GM18861 (cell line): ENCODE results near the gene LEF1.
A peak's percentile ranks its signal among the peaks of the same experiment; 100 is the strongest.
"Not testable (repeated sequence)": the region's sequence is repeated elsewhere in the genome, so short reads cannot be mapped to it uniquely, and the experiment has no call there.

ENCODE experiments used
- ATAC-seq: cut with Tn5 transposase; IDR thresholded peaks from one replicate; pipeline ENCODE4 v1.9.1; 2021; ENCODE audit not compliant: unreplicated experiment

The LEF1 gene

DNA sequence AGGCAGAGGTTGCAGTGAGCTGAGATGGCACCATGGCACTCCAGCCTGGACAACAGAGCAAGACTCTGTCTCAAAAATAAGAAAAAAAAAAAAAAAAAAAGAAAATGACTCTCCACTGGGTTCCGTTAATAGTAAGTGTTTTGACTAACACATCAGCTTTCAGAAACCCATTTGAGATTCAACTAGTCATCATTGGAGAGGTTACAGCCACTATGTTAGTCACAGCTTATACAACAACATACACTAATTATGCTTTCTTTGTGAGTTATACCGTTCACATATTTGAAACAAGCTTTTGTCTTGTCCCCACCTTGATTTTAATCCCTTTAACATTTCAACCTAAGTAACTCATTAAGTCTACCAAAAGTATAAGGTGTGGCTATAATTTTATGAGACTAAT is 130.8 kb downstream of the LEF1 start:
- no peak for ATAC-seq

GRCh38 chr4:108036213-108036612 is 132.5 kb downstream of the LEF1 start:
- ATAC-seq: peak; percentile 88

- ATAC-seq: peak; percentile 38
Measured at GRCh38 chr4:108035691-108036090, 133.0 kb downstream of the LEF1 start.

GRCh38 chr4:108034565-108034964 is 134.2 kb downstream of the LEF1 start:
- no peak for ATAC-seq

DNA sequence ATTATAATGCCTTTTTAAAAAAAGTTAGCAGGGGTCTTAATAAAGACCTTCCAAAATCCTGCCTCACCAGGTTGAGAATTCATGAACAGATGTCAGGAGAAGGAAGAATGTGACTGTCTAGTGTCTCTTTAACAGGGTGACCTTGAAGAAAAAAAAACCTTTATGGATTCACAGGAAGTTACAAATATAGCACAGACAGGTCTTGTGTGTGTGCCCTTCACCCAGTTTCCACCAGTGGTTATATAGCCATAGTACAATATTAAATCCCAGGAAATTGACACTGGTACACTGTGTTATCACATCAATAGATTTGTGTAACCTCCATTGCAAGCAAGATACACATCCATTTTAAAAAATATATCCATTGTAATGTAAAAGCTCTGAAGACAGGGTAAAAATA is 135.4 kb downstream of the LEF1 start:
- no peak for ATAC-seq

GRCh38 chr4:108031427-108032083 is 137.2 kb downstream of the LEF1 start:
- no peak for ATAC-seq

- ATAC-seq: peak; percentile 95
Measured at GRCh38 chr4:108030332-108030731, 138.4 kb downstream of the LEF1 start.

- no peak for ATAC-seq
Measured at GRCh38 chr4:108029731-108030130, 139.0 kb downstream of the LEF1 start.

DNA sequence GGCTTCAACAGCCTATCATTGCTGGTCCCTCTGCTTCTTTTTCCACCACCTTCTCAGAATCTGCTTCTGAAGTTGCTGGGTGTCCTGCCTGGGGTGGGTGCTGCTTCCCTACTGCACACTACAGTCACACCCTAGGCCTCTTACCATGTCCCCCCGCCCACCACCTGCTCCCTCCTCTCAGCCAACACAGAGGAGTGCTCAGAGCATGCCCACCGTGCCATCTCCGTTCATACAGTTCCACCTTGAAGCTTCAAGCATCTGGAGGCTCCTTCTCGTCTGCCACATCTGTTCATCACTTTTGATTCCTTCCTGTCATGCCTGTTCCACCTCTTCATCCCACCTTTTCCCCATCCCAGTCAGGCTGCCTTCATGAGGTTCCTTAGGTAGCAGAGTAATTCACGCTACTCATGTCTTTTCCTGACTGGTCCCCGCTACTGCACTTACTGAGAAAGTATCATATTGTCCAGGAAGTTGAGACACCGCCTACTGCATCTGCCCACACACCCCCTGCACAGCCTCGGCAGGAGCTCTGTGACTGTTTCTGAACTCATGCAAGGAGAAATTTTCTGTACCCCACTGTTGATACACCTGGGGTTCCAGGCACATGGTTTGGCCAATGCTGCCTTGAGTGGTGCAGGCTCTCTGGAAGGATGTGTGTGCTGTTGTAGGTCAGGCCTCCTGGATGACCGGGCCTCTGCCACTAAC is 139.6 kb downstream of the LEF1 start:
- ATAC-seq: no peak

- ATAC-seq: no peak
Measured at GRCh38 chr4:108024878-108025165, 143.9 kb downstream of the LEF1 start.

DNA sequence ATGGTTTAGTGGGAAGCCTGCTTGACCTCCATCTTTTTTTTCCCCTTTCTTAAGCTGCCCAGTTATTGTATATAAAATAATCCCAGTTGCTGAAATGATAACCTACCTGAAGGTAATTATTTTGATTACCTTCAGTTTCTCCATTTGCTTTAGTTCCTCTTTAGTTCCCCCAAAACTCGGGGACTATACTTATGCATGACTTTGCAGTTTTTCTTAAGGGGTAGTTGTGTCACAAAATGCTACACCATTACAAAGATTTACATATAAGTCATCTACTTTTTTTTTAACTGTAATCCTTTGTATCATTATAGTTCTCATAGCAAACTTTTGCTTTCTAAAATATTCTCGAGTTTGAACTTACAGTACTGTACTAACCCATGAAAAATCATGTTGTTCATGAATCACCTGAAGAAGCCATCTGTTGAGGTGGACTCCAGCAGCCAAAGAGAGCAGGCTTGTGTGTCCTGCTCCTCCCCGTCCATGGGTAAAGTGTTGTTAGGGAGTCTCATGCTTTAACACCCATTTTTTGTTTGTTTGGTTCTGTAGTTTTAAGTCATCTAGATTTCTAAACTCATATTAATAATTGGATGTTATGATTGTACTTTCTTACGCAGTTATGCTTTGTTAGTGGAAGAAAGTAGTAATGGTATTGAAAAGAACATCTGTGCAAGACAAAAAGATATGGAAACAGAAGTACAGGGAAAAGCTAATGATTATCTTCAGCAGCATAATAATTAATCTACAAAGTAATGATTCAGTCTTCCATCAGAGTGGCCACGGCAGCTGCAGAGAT is 144.5 kb downstream of the LEF1 start:
- ATAC-seq: no peak

DNA sequence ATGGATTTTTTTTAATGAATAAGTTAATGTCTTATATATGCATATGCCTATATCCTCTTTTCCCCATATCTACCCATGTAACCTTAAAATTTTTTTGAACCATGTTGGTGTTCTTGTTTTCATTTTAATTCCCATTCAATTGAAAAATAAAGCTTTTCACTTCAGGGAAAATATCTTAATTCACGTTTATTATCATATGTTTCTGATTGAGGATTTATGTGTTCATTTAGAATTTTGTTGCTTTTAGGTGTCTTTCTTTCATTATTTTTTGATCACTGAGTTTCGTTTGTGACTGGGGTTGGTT is 149.9 kb downstream of the LEF1 start:
- no peak for ATAC-seq

- peak; percentile 85 for ATAC-seq
Measured at GRCh38 chr4:108018040-108018883, 150.5 kb downstream of the LEF1 start.

GRCh38 chr4:108013955-108014354 is 154.8 kb downstream of the LEF1 start:
- no peak for ATAC-seq

DNA sequence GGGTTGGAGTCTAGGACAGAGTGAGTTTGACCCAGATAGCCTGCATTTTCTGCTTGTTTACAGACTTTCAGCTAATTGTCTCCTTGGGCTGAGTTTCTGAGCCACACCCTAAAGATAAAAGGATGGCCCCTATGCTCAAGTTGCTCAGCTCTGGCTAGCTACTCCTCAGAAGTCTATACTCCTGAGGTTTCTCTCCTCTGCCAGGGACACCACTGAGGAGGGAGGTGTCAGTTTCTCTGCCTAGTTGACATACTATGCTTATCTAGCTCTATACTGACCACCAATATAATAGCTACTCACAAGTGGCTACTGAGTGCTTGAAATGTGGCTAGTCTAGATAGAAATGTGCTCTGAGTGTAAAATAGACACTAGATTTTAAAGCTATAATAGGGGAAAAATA is 155.4 kb downstream of the LEF1 start:
- ATAC-seq: no peak

- not testable (repeated sequence) for ATAC-seq
Measured at GRCh38 chr4:108012382-108012781, 156.3 kb downstream of the LEF1 start.

- ATAC-seq: no peak
Measured at GRCh38 chr4:108010167-108010566, 158.6 kb downstream of the LEF1 start.

- no peak for ATAC-seq
Measured at GRCh38 chr4:108008721-108009120, 160.0 kb downstream of the LEF1 start.

- ATAC-seq: no peak
Measured at GRCh38 chr4:108007984-108008383, 160.7 kb downstream of the LEF1 start.

DNA sequence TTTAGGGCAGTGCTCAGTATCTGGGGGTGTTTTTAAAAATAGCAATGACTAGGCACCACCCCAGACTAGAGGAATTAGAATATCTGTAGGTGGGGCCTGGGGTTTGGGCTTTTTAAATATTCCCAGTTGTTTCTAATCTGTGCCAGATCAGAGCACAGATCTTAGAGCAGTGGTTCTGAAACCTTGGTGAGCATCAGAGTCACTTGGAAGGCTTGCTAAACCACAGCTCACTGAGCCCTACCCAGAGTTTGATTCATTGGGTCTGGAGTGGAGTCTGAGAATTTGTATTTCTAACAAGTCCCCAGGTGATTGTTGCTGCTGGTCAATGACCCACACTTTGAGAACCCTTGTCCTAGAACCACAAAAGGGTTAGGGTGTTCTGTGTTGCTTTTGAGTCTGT is 162.4 kb downstream of the LEF1 start:
- no peak for ATAC-seq

- ATAC-seq: no peak
Measured at GRCh38 chr4:108005807-108006206, 162.9 kb downstream of the LEF1 start.
